WERI-Rb-1 (cell line): Measurements from ENCODE around the gene NPAS2.

ENCODE experiments used
- DNase-seq: peaks from one replicate; pipeline ENCODE4 v3.0.0-alpha.2; 2020
- H3K27ac ChIP-seq: fragments of 250-450 bp; sonication (Bioruptor Pico); 2 replicates; pipeline ENCODE4 v1.5.1; 2020; ENCODE audit warnings: mild to moderate bottlenecking, moderate library complexity
- H3K27me3 ChIP-seq: fragments of 250-450 bp; sonication (Bioruptor Pico); 2 replicates; pipeline ENCODE4 v1.5.1; 2021; ENCODE audit warnings: mild to moderate bottlenecking, low read depth, moderate library complexity; ENCODE audit not compliant: insufficient read depth, severe bottlenecking
- H3K36me3 ChIP-seq: fragments of 250-450 bp; sonication (Bioruptor Pico); 2 replicates; pipeline ENCODE4 v1.5.1; 2020; ENCODE audit warnings: mild to moderate bottlenecking, moderate library complexity
- H3K4me3 ChIP-seq: 2 replicates; pipeline ENCODE4 v1.5.1; 2011; ENCODE audit warnings: low read depth, mild to moderate bottlenecking, control low read depth, low read length
- H3K9me3 ChIP-seq: fragments of 250-450 bp; sonication (Bioruptor Pico); 2 replicates; pipeline ENCODE4 v1.5.1; 2021; ENCODE audit warnings: mild to moderate bottlenecking, moderate library complexity; ENCODE audit not compliant: severe bottlenecking
- TF ChIP-seq, protein P1 (sequence below): IDR thresholded peaks from 2 replicates; pipeline ENCODE4 v1.5.1; 2011; ENCODE audit warnings: low read depth, mild to moderate bottlenecking, control low read depth, inconsistent platforms, low read length

NPAS2 gene

DNA sequence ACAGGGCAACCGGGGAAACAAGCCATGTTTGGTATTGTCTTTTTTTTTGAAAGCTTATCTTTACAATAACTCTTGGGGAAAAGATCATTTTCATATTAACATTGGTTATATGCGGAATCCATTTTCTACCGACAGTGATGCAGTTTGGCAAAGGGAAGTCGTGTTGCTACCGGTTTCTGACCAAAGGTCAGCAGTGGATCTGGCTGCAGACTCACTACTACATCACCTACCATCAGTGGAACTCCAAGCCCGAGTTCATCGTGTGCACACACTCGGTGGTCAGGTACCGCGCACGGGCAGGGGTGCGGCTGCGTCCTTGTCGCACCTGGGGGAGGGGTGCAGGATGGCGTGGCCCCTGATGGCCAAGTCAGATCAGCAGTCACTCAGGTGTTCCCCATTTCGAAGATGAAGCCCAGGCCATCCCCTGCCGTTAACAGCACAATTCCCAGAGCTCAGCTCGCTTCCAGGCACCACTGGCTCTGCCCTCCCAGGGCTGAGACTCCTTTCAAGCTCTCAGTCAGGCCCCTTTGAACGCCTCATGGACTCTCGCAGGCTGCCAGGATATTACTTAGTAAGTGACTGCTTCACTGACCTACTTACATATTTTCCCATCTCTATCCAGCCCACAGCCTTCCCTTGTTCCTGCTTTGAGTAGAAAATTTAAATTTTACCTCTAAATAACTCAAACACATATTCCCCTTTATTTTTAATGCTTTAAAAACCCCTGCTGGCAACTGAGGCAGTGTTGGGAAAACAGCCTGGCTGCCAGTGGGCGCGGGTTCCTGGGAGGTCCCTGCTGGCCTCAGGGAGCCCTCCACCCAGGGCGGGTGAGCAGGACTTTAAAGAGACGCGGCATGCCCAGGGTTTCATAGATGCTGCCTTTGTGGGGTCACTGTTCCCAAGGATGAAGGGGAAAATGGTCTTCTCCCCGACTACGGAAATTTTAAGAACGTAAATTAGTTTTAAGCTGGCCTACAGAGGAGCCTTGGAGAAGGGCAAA is 148.5 kb downstream of the NPAS2 start:
- H3K36me3 ChIP-seq, result no peaks in the 10 kb centered on the region
- H3K9me3 ChIP-seq, result no peaks in the 10 kb centered on the region
- H3K27me3 ChIP-seq, result peaks cover 3% of the 10 kb centered on the region
- no peak for DNase-seq
- TF ChIP-seq, protein P1, sequence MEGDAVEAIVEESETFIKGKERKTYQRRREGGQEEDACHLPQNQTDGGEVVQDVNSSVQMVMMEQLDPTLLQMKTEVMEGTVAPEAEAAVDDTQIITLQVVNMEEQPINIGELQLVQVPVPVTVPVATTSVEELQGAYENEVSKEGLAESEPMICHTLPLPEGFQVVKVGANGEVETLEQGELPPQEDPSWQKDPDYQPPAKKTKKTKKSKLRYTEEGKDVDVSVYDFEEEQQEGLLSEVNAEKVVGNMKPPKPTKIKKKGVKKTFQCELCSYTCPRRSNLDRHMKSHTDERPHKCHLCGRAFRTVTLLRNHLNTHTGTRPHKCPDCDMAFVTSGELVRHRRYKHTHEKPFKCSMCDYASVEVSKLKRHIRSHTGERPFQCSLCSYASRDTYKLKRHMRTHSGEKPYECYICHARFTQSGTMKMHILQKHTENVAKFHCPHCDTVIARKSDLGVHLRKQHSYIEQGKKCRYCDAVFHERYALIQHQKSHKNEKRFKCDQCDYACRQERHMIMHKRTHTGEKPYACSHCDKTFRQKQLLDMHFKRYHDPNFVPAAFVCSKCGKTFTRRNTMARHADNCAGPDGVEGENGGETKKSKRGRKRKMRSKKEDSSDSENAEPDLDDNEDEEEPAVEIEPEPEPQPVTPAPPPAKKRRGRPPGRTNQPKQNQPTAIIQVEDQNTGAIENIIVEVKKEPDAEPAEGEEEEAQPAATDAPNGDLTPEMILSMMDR, result no peak
- H3K27ac ChIP-seq, result no peak overlapping the region
- no peak overlapping the region for H3K4me3 ChIP-seq

DNA sequence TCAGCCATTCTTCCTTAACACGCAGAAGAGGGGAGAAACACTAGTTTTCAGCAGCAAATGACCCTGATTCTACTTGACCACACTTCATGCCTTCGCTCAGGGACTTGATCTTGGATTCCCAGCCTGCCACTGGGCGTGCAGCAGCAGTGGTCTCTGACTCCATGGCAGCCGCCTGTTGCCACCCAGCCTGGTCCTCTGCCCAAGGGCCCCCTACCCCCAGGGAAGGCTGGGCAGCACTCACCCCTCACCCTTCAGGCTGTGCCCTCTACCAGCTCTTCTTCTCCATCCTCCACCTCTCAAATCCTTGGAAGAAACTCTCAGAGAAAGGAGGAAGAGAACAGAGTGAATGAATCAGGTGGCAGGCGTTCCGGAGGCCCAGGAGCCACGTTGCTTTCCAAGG is 150.1 kb downstream of the NPAS2 start:
- no peak for DNase-seq
- H3K9me3 ChIP-seq, result no peaks in the 10 kb centered on the region
- no peak overlapping the region for H3K4me3 ChIP-seq
- TF ChIP-seq, protein P1, result no peak
- H3K27ac ChIP-seq, result no peak overlapping the region
- no peaks in the 10 kb centered on the region for H3K36me3 ChIP-seq
- H3K27me3 ChIP-seq, result peaks cover 3% of the 10 kb centered on the region

DNA sequence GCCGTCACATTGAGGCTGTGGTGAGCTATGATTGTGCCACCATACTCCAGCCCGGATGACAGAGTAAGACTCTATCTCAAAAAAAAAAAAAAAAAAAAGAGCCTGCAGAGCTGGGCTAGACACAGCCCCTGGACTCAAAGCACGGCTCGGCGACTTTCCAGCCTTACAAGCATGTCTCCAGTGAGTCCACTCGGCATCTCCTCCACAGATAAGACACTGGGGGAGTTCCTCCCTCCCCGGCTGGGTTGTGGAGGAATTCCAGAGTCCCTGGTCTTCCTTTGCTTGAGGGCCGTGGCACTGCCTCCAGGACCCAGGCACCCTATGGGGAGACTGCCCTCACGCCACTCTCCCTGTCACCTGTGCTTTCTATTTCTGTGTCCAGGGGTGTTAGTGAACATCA is 151.3 kb downstream of the NPAS2 start:
- Histone ChIP-seq H3K27me3 (peaks cover 3% of the 10 kb centered on the region), H3K4me3 (no peak overlapping the region), H3K27ac (no peak overlapping the region), H3K9me3 (no peaks in the 10 kb centered on the region), H3K36me3 (no peaks in the 10 kb centered on the region)
- no peak for DNase-seq
- TF ChIP-seq, protein P1, result no peak

DNA sequence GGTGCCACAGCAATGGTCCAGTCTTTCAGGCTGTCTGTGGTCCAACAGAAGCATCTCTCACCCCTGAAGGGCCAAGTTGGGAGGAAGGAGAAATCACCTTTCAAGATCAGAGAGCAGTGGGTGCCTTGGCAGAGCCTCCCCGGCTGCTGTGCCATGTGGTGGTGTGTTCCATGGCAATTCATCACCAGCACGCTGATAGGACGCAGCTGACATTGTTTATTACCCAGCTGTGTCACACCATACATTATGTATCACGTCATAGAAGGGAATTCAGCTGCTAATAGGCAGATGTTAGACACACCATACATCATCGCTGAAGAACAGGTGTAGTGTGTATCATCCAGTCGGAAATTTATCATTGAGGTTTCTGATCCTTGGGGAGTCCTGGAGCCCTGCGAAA is 152.5 kb downstream of the NPAS2 start:
- DNase-seq, result no peak
- Histone ChIP-seq H3K27ac (no peak overlapping the region), H3K4me3 (no peak overlapping the region), H3K36me3 (no peaks in the 10 kb centered on the region), H3K27me3 (peaks cover 2% of the 10 kb centered on the region), H3K9me3 (no peaks in the 10 kb centered on the region)
- TF ChIP-seq, protein P1, result no peak

DNA sequence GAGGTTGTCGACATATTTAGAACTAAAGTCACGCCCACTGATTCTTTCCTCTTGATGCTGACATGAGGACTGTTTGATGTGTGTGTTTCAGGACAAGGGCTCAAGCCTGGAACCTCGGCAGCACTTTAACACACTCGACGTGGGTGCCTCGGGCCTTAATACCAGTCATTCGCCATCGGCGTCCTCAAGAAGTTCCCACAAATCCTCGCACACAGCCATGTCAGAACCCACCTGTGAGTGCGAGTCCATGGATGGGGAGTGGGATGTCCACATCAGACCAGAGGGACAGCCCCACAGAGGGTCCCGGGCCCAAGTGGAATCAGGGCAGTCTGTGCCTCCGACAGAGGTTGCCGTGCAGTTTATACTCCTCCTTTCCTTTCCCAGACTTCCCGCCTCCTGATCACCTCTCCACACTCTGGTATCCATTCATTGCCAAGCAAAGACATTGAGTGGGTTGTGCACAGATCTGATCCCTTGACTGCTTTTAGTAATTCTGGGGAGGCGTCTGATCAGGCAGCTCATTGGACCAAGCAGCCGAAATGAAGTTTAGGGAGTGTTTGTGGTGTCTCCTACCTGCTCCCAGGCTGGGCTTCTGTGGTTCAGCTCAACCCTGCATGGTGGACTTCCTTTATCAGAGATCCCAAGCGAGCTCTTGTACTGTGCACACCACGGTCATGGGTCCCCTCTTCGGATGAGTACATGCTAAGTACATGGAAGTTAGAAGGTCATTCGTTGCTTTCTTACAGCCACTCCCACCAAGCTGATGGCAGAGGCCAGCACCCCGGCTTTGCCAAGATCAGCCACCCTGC is 155.0 kb downstream of the NPAS2 start:
- no peaks in the 10 kb centered on the region for H3K27me3 ChIP-seq
- TF ChIP-seq, protein P1, result no peak
- no peak for DNase-seq
- no peaks in the 10 kb centered on the region for H3K36me3 ChIP-seq
- H3K4me3 ChIP-seq, result no peak overlapping the region
- H3K9me3 ChIP-seq, result no peaks in the 10 kb centered on the region
- H3K27ac ChIP-seq, result no peak overlapping the region
